Stimulated activated CD8-positive, alpha-beta memory T cell treated with anti-CD3 and anti-CD28 coated beads, Interleukin-15, amount 100 ng/mL, for 4 hours (primary cell): ENCODE data around the gene ARL17A.
"Not testable (repeated sequence)": the region's sequence is repeated elsewhere in the genome, so short reads cannot be mapped to it uniquely, and the experiment has no call there.

Experiments
- DNase-seq, 2 donors: peaks; one replicate each; pipeline ENCODE4 v3.0.0-alpha.2; 2020; ENCODE audit warnings: low read depth in 2 of 2

The ARL17A gene

GRCh38 chr17:46548607-46549006, 30.9 kb downstream of the ARL17A start:
- DNase-seq: not testable (repeated sequence)

GRCh38 chr17:46534716-46535115, 44.8 kb downstream of the ARL17A start:
- not testable (repeated sequence) for DNase-seq

- not testable (repeated sequence) for DNase-seq
Measured at GRCh38 chr17:46512168-46512567, 67.3 kb downstream of the ARL17A start, which contains the start of gene LRRC37A2. Gene LRRC37A2 (plus strand): TSS chr17:46512468. CDS start chr17:46512713, 245 bp downstream.

GRCh38 chr17:46505896-46506295, 73.6 kb downstream of the ARL17A start:
- not testable (repeated sequence) for DNase-seq

GRCh38 chr17:46499437-46500139, 79.9 kb downstream of the ARL17A start:
- DNase-seq: not testable (repeated sequence)

- DNase-seq: not testable (repeated sequence)
Measured at GRCh38 chr17:46492021-46492420, 87.5 kb downstream of the ARL17A start.

GRCh38 chr17:46481310-46481709, 98.2 kb downstream of the ARL17A start:
- not testable (repeated sequence) for DNase-seq

GRCh38 chr17:46478823-46479222, 100.7 kb downstream of the ARL17A start:
- DNase-seq: not testable (repeated sequence)

GRCh38 chr17:46475583-46475982, 103.9 kb downstream of the ARL17A start:
- DNase-seq: not testable (repeated sequence)

- DNase-seq: not testable (repeated sequence)
Measured at GRCh38 chr17:46474489-46474888, 105.0 kb downstream of the ARL17A start.

GRCh38 chr17:46467618-46468017, 111.9 kb downstream of the ARL17A start:
- not testable (repeated sequence) for DNase-seq
